ENCODE measurements around the gene JPT1.

GRCh38 chr17:75155191-75155601 lies 884 bp upstream of the JPT1 start:
- TF ChIP-seq POLR2A (IDR thresholded peaks at IDR 0.05; ENCODE audit: low read depth, low read length) (no peak), TAF1 (IDR thresholded peaks at IDR 0.05; ENCODE audit: low read depth, low read length) (no peak), POLR2AphosphoS5 (IDR thresholded peaks at IDR 0.05; ENCODE audit: low read depth, low read length) (no peak), SPI1 (IDR thresholded peaks at IDR 0.05; ENCODE audit: low read depth, low read length) (no peak), POU2F2 (IDR thresholded peaks at IDR 0.05; ENCODE audit: low read depth, low read length) (no peak), PAX5 (IDR thresholded peaks at IDR 0.05; ENCODE audit: insufficient read depth, low read length, severe bottlenecking) (no peak)

Data from GM12891 (cell line).